GM12864 (cell line): Measurements from ENCODE around the gene CD59.
A peak's percentile ranks its signal among the peaks of the same experiment; 100 is the strongest.

Source experiments
- DNase-seq: peaks from one replicate; pipeline ENCODE4 v3.0.0-alpha.2; 2011; ENCODE audit warnings: low read depth
- H3K4me3 ChIP-seq: 2 replicates; pipeline ENCODE4 v1.5.1; 2011; ENCODE audit warnings: mild to moderate bottlenecking, low read depth, low read length, control low read depth
- CTCF ChIP-seq: IDR thresholded peaks from 2 replicates; pipeline ENCODE4 v1.5.1; 2011; ENCODE audit warnings: low read depth, mild to moderate bottlenecking, moderate library complexity, low read length, control low read depth, inconsistent platforms; ENCODE audit errors: missing control alignments

Gene CD59

GRCh38 chr11:33736148-33736812 is at the start of gene CD59:
Gene CD59, minus strand, starts transcription at chr11:33736423. Its CDS starts 13,978 bp downstream, at chr11:33722445.
- TF ChIP-seq CTCF, result no peak
- peak; percentile 55 for DNase-seq
- H3K4me3 ChIP-seq, result peak within 1 kb of the TSS; percentile 66

GRCh38 chr11:33785609-33786008 is 49.4 kb upstream of the CD59 start:
- no peak for TF ChIP-seq CTCF
- no peak for DNase-seq
- H3K4me3 ChIP-seq, result no peak overlapping the region

- no peak for DNase-seq
- TF ChIP-seq CTCF, result no peak
- no peak overlapping the region for H3K4me3 ChIP-seq
These were observed 43.8 kb upstream of the CD59 start for GRCh38 chr11:33779849-33780528.

GRCh38 chr11:33778675-33779074 is 42.5 kb upstream of the CD59 start:
- DNase-seq, result no peak
- no peak for TF ChIP-seq CTCF
- no peak overlapping the region for H3K4me3 ChIP-seq

GRCh38 chr11:33777906-33778305 is 41.7 kb upstream of the CD59 start:
- no peak for TF ChIP-seq CTCF
- no peak overlapping the region for H3K4me3 ChIP-seq
- no peak for DNase-seq

GRCh38 chr11:33775832-33776470 is 39.7 kb upstream of the CD59 start:
- H3K4me3 ChIP-seq, result no peak overlapping the region
- no peak for TF ChIP-seq CTCF
- no peak for DNase-seq
